HEK293 (cell line): ENCODE measurements around the gene MBNL2.

Source experiments
- CTCF ChIA-PET: fragments of 350-600 bp; formaldehyde crosslinking; extraction: SDS; loops from one replicate; lab custom pipeline; 2021; ENCODE audit warnings: antibody characterized with exemption; lab: Yijun Ruan, JAX
- POLR2A ChIA-PET: fragments of 300-600 bp; formaldehyde crosslinking; extraction: SDS; loops from one replicate; lab custom pipeline; 2020; ENCODE audit warnings: antibody characterized with exemption, inconsistent platforms; lab: Yijun Ruan, JAX
- H3K27ac ChIP-seq: fragments of 200-500 bp; sonication (Bioruptor generic); 2 replicates; pipeline ENCODE4 v1.5.1; 2014; ENCODE audit warnings: low read depth, low read length, control low read depth, inconsistent platforms; ENCODE audit errors: extremely low read depth
- H3K36me3 ChIP-seq, 2 experiments: fragments of 200-500 bp in 1 of 2; sonication (Bioruptor generic) in 1 of 2; 1 replicate in 1 of 2; 2 replicates in 1 of 2; pipeline ENCODE4 v1.5.1; 2014 to 2017; ENCODE audit warnings: inconsistent platforms in 2 of 2, low read length in 2 of 2; ENCODE audit not compliant: control insufficient read depth in 2 of 2, insufficient read depth in 1 of 2
- H3K4me1 ChIP-seq: fragments of 200-500 bp; sonication (Bioruptor generic); 2 replicates; pipeline ENCODE4 v1.5.1; 2014; ENCODE audit warnings: mild to moderate bottlenecking, low read length, inconsistent platforms; ENCODE audit not compliant: control insufficient read depth, insufficient read depth
- H3K4me3 ChIP-seq: 2 replicates; pipeline ENCODE4 v1.5.1; 2011; ENCODE audit warnings: low read depth, mild to moderate bottlenecking, control low read depth, low read length, moderate library complexity
- H3K9me3 ChIP-seq: fragments of 200-500 bp; sonication (Bioruptor generic); 2 replicates; pipeline ENCODE4 v1.5.1; 2014; ENCODE audit warnings: low read depth, low read length, inconsistent platforms; ENCODE audit not compliant: control insufficient read depth, insufficient read depth
- ATF2 ChIP-seq: fragments of 450-650 bp; formaldehyde crosslinking; IDR thresholded peaks from 2 replicates; pipeline ENCODE4 v1.5.1; 2016; ENCODE audit warnings: missing biosample characterization, missing genetic modification characterization, low read depth
- EGR2 ChIP-seq: fragments of 450-650 bp; formaldehyde crosslinking; IDR thresholded peaks from 2 replicates; pipeline ENCODE4 v1.5.1; 2016; ENCODE audit warnings: low read depth, missing biosample characterization, missing genetic modification characterization
- FEZF1 ChIP-seq: fragments of 450-650 bp; formaldehyde crosslinking; IDR thresholded peaks from 2 replicates; pipeline ENCODE4 v1.5.1; 2016; ENCODE audit warnings: missing biosample characterization, missing genetic modification characterization
- GFI1B ChIP-seq: fragments of 450-650 bp; formaldehyde crosslinking; IDR thresholded peaks from 2 replicates; pipeline ENCODE4 v1.5.1; 2016; ENCODE audit warnings: missing biosample characterization, missing genetic modification characterization
- IKZF3 ChIP-seq: fragments of 450-650 bp; IDR thresholded peaks from 2 replicates; pipeline ENCODE4 v1.5.0; 2018; ENCODE audit warnings: missing biosample characterization, mild to moderate bottlenecking, missing genetic modification characterization, moderate library complexity
- KLF1 ChIP-seq: fragments of 450-650 bp; formaldehyde crosslinking; IDR thresholded peaks from 2 replicates; pipeline ENCODE4 v1.5.1; 2016; ENCODE audit warnings: missing biosample characterization, missing genetic modification characterization
- OSR2 ChIP-seq: fragments of 450-650 bp; formaldehyde crosslinking; IDR thresholded peaks from 2 replicates; pipeline ENCODE4 v1.5.1; 2016; ENCODE audit warnings: missing biosample characterization, missing genetic modification characterization
- PRDM10 ChIP-seq: fragments of 450-650 bp; formaldehyde crosslinking; IDR thresholded peaks from 2 replicates; pipeline ENCODE4 v1.5.1; 2016; ENCODE audit warnings: missing biosample characterization, missing genetic modification characterization
- REPIN1 ChIP-seq: fragments of 450-650 bp; formaldehyde crosslinking; IDR thresholded peaks from 2 replicates; pipeline ENCODE4 v1.5.1; 2017; ENCODE audit warnings: missing biosample characterization, missing genetic modification characterization, low read depth
- ZBTB44 ChIP-seq: fragments of 450-650 bp; IDR thresholded peaks from 2 replicates; pipeline ENCODE4 v1.5.1; 2018; ENCODE audit warnings: missing biosample characterization, mild to moderate bottlenecking, missing genetic modification characterization
- ZBTB7A ChIP-seq: fragments of 450-650 bp; formaldehyde crosslinking; IDR thresholded peaks from 2 replicates; pipeline ENCODE4 v1.5.1; 2016; ENCODE audit warnings: low read depth, missing biosample characterization, missing genetic modification characterization
- ZIC2 ChIP-seq: fragments of 450-650 bp; formaldehyde crosslinking; IDR thresholded peaks from 2 replicates; pipeline ENCODE4 v1.5.1; 2016; ENCODE audit warnings: missing biosample characterization, missing genetic modification characterization
- ZNF174 ChIP-seq: fragments of 450-650 bp; formaldehyde crosslinking; IDR thresholded peaks from 2 replicates; pipeline ENCODE4 v1.5.0; 2017; ENCODE audit warnings: missing biosample characterization, mild to moderate bottlenecking, missing genetic modification characterization
- ZNF324 ChIP-seq: fragments of 450-650 bp; formaldehyde crosslinking; IDR thresholded peaks from 2 replicates; pipeline ENCODE4 v1.5.1; 2016; ENCODE audit warnings: missing biosample characterization, missing genetic modification characterization
- ZNF426 ChIP-seq: fragments of 450-650 bp; formaldehyde crosslinking; IDR thresholded peaks from 2 replicates; pipeline ENCODE4 v1.5.1; 2017; ENCODE audit warnings: missing biosample characterization, missing genetic modification characterization, mild to moderate bottlenecking, inconsistent platforms, moderate library complexity
- ZNF501 ChIP-seq: fragments of 450-650 bp; formaldehyde crosslinking; IDR thresholded peaks from 2 replicates; pipeline ENCODE4 v1.5.1; 2016; ENCODE audit warnings: missing biosample characterization, missing genetic modification characterization
- ZNF510 ChIP-seq: fragments of 450-650 bp; formaldehyde crosslinking; IDR thresholded peaks from 2 replicates; pipeline ENCODE4 v1.5.1; 2018; ENCODE audit warnings: mild to moderate bottlenecking, missing genetic modification characterization, missing biosample characterization; ENCODE audit not compliant: insufficient replicate concordance
- ZNF530 ChIP-seq: fragments of 450-650 bp; formaldehyde crosslinking; IDR thresholded peaks from 2 replicates; pipeline ENCODE4 v1.5.1; 2016; ENCODE audit warnings: low read depth, missing biosample characterization, missing genetic modification characterization
- ZNF610 ChIP-seq: fragments of 450-650 bp; formaldehyde crosslinking; IDR thresholded peaks from 2 replicates; pipeline ENCODE4 v1.5.1; 2016; ENCODE audit warnings: missing biosample characterization, missing genetic modification characterization, borderline replicate concordance
- ZNF629 ChIP-seq: fragments of 450-650 bp; formaldehyde crosslinking; IDR thresholded peaks from 2 replicates; pipeline ENCODE4 v1.5.1; 2017; ENCODE audit warnings: missing biosample characterization, missing genetic modification characterization
- ZNF707 ChIP-seq: fragments of 450-650 bp; formaldehyde crosslinking; IDR thresholded peaks from 2 replicates; pipeline ENCODE4 v1.5.1; 2016; ENCODE audit warnings: missing biosample characterization, missing genetic modification characterization
- ZNF76 ChIP-seq: fragments of 450-650 bp; formaldehyde crosslinking; IDR thresholded peaks from 2 replicates; pipeline ENCODE4; 2016; ENCODE audit warnings: low read depth, missing biosample characterization, missing genetic modification characterization, borderline replicate concordance
- ZSCAN5A ChIP-seq: fragments of 450-650 bp; formaldehyde crosslinking; IDR thresholded peaks from 2 replicates; pipeline ENCODE4 v1.5.1; 2016; ENCODE audit warnings: missing biosample characterization, missing genetic modification characterization

Gene MBNL2

GRCh38 chr13:97339988-97340749, 118.0 kb downstream of the MBNL2 start:
- H3K9me3 ChIP-seq = no peaks in the 10 kb centered on the region
- peaks cover 0 to 6% of the 10 kb centered on the region in 2 experiments; a peak in 1 of 3 replicates for H3K36me3 ChIP-seq
- H3K27ac ChIP-seq = no peak overlapping the region
- ChIA-PET POLR2A (no interaction called here), CTCF (interaction anchor here (0.7 to 1.5 kb wide), 3 partner anchors 8 to 230 kb away, joined by 3 to 6 read pairs (median 4); no protein-coding TSS in a partner anchor)
- TF ChIP-seq GFI1B (tag by site-specific recombination) (no peak), ZNF174 (tag by site-specific recombination) (no peak), PRDM10 (tag by site-specific recombination) (no peak), IKZF3 (no peak), KLF1 (tag by site-specific recombination) (no peak), ZNF707 (tag by site-specific recombination) (no peak), ZNF610 (tag by site-specific recombination) (no peak), ZNF501 (tag by site-specific recombination) (no peak), ZNF629 (tag by site-specific recombination) (no peak), ZBTB7A (tag by site-specific recombination) (no peak), OSR2 (tag by site-specific recombination) (no peak), ZNF426 (no peak), ZBTB44 (tag by site-specific recombination) (no peak), ZSCAN5A (tag by site-specific recombination) (no peak)
- 0 out of 2 replicates have a peak, but pooled peaks cover 2% of the 10 kb centered on the region for H3K4me1 ChIP-seq
- H3K4me3 ChIP-seq = no peak overlapping the region

GRCh38 chr13:97341135-97341534, 119.0 kb downstream of the MBNL2 start:
- Histone ChIP-seq H3K36me3 (peaks cover 0 to 6% of the 10 kb centered on the region in 2 experiments; a peak in 1 of 3 replicates), H3K9me3 (no peaks in the 10 kb centered on the region), H3K27ac (no peak overlapping the region), H3K4me1 (0 out of 2 replicates have a peak, but pooled peaks cover 2% of the 10 kb centered on the region), H3K4me3 (no peak overlapping the region)
- TF ChIP-seq REPIN1 (tag by site-specific recombination) = no peak
- TF ChIP-seq ZIC2 (tag by site-specific recombination) = no peak
- no peak for TF ChIP-seq FEZF1 (tag by site-specific recombination)
- TF ChIP-seq ZNF324 = no peak
- no peak for TF ChIP-seq ZNF510 (tag by site-specific recombination)
- TF ChIP-seq ZNF76 (tag by site-specific recombination) = no peak
- TF ChIP-seq ZNF530 (tag by site-specific recombination) = no peak
- no peak for TF ChIP-seq ATF2 (tag by site-specific recombination)
- TF ChIP-seq EGR2 (tag by site-specific recombination) = no peak
- ChIA-PET CTCF (interaction anchor here (0.7 to 1.5 kb wide), 4 partner anchors 12 to 231 kb away, joined by 3 to 6 read pairs (median 4); no protein-coding TSS in a partner anchor), POLR2A (no interaction called here)
